Putamen (tissue), 1 donor: ENCODE results near the gene ACIN1.

Experiments used
- DNase-seq: peaks from one replicate; pipeline ENCODE4 v3.0.0-alpha.2; 2016; ENCODE audit warnings: low spot score

The ACIN1 gene

DNA sequence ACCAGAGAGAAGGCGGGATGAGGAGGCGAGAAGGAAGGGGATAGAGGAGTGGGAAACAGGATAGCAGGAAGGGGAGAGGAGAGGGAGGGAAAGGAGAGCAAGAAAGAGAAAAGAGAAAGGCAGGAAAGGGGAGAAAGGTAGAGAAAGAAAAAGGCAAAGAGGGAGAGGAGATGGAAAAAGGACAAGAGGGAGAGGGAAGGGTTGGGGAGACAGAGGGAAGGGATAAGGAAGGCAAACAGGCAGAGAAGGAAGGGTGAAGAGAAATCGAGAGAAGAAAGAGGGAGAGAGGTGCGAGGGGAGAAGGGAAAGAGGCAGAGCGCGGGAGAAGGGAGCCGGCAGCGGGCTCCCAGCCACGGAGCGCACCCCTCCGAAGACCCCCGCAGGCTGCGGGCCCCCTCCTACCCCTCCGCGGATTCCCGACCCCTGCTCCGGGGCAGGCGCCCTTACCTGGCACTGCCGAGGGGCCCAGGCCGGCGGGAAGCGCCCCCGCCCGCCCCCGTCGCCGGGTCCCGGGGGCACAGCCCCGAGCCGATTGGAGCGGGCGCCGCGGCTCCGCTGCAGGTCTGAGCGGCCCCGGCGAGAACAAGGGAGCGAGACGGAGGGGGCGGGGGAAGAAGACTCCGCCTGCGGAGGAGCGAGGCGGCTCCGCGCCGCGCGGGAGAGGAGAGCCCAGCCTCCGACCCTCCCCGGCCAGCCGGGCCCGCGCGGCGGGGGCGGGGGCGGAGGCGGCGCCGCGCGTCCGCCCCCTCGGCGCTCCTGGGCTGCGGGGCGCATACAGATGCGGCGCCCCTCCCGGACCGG lies 37.8 kb downstream of the ACIN1 start, which contains the start of gene CDH24:
TSS of gene CDH24 (minus strand) at position 565 of the 801 bp plus-strand sequence. CDS start 1,787 bp downstream, outside the sequence.
- no peak for DNase-seq

DNA sequence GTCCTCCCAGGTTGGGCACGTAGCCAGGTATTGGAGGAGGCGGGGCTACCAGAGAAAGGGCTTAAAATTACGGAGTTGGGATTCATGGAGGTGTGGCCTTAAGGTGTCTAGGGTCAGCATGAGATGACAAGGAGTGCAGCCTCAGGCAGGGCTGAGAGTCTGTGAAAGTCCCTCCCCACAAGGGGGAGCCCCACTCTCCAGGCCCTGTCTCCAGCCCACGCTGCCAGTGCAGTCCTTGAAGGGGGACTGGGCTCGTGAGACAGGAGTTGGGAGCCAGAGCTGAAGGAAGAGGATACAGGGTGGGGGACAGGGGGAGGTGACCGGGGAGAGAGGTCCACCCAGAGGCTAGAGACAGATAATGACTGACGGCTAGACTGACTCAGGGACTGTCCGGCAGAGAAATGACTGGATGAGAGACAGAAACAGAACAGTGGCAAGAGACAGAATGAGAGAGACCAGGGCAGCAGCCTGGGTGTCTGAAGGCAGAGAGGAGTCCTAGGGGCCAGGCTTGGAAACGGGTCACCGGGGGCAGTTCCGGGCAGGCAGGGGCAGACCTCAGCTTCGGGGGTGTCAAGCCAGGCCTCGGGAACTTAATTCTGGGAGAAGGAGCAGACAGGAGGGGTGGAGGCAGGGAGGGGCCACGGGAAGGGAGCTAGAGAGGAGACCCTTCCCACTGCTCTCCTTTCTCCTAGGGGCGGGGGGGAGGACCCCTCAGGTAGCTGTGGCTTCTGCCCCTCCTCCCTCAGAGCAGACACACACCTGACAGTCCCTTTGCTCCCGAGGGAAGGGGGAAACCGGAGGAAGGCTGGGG lies 38.6 kb downstream of the ACIN1 start:
- DNase-seq, result no peak

DNA sequence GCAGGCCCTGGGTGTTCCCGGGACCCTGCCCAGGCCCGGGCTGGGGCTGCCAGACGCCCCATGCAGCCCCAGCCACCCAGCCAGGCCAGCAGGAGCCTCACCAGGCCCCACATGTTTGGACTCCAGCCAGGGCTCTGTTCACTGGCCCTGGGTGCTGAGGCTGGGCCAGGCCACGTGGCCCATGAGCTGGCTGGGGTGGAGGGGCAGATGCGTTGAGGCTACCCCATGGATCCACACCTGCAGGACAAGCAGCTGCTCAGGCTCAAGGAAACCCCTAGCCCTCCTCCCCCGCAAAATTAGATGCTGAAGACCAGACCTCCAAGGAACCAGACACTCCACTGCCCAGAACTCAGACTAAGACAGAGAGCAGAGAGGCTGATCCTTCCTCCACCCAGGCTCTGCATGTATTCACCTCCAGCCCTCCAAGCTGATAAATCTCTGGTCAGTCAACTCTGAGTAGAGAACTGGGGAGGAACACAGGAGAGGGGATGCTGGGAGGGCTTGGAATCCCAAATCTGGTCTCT lies 39.3 kb downstream of the ACIN1 start:
- DNase-seq, result no peak

DNA sequence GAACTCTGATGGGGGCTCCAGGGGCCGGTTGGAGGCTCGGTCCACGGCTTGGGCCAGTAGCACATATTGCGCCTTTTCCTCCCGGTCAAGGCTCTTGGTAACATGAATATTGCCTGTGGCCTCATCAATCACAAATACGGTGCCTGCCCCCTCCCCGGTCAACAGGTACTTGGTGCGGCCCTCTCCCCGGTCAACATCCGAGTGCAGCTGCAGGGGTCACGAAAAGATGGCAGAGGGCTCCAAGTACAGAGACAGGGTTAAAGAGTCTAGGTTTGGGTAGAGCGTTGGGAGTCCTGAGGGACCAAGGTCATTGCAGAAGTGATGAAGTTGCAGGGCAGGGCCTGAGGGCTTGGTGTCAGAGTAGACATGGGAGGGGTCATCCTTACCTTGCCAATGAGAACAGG lies 39.8 kb downstream of the ACIN1 start:
- no peak for DNase-seq

DNA sequence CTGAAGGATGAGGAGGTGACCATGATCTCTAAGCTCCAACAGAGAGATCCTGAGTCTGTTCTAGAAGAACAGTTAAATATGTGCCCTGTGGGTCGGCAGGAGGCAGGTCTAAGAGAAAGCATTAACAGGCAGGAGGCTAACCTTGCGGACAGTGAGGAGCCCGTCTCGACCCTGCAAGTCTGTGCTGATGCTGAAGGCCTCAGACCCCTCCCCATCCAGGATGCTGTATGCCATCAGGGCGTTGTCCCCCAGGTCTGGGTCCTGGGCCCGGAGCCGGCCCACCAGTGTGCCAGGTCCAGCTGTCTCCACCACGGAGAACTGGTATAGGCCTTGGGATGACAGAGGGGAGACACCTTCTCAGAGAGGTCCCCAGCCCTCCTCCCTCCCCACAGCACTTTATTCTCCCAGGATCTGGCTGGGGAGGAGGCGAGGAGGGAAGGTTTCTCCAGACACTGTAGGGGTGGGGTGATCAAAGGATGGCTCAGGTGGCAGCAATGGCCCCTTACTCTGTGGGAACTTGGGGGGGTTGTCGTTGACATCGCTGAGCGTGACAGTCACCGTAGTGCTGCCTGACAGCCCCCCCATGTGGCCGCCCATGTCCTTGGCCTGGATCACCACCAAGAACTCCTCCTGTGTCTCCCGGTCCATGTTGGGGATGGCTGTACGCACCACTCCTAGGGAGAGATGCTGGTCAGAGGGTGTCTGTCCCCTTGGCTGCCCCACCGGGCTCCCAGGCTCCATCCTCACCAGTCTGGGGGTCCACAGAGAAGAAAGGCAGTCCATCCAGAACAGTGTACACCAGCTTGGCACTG lies 40.7 kb downstream of the ACIN1 start:
- no peak for DNase-seq

DNA sequence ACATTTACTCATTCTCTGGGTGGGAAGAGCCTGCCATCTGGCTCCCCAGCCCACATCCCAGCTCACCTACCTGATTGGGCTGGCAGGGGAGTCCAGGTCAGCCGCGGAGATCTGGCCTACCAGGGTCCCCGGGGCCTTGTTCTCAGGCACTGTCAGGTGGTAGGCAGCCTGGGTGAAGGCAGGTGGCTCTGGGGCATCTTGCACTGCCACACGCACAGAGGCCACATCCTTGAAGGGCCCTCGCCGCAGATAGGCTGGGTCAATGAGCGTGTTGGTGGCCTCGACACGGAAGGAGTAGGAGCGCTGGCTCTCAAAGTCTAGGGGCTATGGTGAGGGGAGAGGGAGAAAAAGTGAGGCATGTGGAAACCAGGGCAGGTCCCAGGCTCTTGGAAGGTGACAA lies 41.5 kb downstream of the ACIN1 start:
- no peak for DNase-seq

DNA sequence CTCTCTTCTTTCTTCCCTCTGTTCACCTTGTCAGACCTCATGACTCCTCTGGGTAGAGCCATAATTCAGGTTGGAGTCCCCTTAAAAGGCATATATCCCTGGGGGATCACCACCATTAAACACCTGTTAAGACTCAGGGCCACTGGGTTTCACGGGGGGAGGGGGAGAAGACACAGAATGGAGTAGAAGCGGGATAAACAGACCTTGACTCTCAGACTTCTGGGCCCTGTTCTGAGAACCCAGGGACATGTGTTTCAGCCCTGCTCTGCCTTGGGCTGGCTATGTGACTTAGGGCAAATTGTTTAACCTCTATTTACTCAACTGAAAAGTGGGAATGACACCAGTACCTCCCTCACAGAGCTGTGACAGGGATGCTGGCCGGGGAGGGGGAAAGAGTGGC lies 42.3 kb downstream of the ACIN1 start:
- DNase-seq, result no peak

DNA sequence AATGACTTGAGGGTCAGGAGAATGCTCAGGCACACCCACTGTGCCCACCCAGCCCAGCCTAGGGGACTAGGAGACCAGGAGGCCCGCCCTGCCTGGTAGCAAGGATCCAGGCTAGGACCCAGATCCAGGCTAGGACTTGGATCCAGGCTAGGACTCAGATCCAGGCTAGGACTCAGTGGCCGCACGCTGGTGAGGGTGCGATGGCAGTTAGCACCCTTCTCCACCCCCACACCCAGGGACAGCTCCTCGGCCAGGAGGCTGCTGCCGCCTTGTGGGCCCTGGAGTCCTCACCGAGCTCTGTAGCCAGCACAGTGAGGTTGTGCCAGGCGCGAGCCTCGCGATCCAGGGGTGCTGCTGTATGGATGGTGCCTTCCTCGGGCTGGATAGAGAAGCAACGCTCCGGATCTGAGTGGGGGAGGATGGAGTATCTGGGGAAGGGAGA lies 42.7 kb downstream of the ACIN1 start:
- DNase-seq, result no peak

DNA sequence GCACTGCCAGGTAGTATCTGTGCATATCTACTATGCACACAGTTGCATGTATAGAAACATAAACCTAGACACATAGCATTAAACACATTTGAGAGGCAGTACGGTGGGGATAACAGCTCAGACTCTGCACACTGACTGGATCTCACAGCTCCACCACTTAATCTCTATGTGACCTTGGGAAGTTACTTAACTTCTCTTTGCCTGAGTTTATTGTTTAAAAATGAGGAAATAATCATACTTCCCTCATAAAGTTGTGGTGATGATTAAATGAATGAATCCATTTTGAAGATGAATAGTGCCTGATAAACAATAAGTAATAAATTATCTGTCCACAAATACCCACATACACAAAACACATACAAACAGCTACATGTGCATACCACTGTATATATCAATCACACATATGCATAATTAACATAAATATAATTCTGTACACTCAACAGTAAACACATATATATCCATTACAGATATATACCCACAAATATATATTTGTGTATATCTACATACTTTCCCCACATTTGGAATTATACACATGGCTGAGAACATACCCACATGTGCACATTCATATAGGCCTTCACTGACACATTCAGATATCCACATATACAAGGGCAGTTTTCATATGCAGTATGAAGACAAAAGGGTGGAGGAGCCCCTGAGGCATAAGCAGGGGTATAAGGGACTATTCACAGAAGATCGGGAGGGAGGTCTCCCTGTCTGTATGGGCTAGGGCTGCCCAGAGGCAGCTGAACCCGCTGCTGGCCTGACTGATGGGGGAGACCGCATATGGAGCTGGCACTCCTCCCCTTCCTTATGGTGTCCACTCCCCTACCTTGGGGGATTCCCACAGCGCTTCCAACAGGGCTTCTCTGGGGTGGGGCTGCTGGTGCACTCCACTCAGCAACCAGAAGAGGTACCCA lies 43.5 kb downstream of the ACIN1 start:
- DNase-seq, result no peak

DNA sequence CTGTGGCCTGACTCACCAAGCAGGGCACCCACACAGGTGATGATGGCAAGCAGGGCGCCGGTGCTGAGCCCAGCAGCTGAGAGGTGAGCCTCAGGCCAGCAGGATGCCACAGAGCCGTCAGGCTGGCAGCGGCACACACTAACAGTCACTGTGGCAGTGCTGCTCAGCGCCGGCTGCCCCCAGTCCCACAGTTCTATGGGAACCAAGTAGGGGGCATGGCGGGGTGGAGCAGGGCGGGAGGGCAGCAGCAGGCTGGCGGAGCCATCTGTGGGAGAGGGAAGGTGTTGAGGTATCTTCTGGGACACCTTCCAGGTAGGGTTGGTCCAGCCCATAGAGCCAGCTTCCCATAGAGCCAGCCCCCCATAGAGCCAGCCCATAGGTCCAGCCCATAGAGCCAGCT lies 45.9 kb downstream of the ACIN1 start:
- DNase-seq, result no peak

DNA sequence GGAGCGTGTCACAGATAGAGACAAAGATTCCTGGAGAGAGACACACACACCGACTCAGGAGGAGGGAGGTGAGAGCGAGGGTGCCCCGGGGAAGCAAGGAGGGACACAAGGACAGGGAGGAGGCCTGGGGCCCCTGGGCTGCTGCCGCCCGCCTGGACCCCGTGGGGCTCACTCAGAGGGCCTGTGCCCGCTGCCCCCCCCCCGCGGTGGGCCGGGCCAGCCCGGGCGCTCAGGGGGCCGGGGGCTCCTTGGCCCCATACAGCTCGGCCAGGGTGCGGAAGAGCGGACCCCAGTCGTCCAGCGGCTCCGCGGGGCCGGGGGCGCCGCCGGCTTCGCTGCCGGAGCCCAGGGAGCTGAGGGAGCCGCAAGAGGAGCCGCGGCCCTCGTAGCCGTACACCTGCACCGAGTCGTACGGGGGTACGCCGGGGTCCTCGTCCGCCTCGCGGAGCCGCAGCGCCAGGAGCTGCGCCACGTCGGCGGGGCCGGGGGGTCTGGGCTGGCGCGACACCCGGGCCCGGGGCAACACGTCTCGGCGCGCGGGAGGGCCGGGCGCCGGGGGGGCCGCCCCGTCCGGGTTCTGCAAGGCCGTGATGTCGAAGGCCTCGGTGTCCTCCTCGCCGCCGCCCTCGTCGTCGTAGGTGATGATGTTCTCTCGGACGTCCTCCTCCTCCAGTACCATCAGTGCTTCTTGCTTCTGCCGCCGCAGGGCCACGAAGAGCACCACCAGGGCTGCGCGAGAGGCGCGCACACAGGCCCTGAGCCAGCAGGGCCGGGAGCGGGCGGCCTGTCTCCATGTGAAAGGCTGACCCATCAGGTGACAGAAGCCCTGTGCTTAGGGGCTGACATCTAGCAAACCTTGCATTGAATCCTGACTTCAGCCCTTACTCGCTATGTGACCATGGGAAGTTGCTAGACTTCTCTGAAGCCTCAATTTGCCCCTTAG lies 46.9 kb downstream of the ACIN1 start:
- DNase-seq, result no peak

DNA sequence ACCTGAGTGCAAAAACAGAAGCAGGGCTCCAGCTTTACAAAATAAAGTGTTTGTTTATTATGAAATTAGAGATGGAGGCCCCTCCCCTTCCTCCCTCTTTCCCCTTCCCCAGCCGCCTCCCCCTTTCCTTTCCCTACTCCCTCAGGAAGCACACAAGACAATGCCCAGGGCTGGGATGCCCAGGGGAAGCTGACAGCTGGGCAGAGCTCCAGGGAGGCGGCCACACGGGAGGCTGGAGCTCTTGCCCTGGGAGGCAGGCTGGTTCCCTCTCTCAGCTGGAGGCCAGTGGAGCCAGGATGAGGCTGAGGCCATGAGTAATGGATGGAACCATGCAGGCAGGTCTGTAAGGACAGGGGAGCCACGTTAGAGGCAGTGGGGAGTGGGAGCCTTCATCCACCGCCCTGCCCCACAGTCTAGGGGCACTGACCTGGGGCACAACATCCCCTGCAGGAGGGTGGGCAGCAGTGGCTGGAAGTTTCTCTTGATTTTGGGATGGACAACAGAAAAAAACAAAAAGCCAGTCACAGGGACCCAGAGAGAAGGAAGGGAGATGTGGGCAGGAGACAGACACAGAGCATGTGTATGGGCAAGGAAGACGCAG lies 47.8 kb downstream of the ACIN1 start:
- DNase-seq, result no peak

DNA sequence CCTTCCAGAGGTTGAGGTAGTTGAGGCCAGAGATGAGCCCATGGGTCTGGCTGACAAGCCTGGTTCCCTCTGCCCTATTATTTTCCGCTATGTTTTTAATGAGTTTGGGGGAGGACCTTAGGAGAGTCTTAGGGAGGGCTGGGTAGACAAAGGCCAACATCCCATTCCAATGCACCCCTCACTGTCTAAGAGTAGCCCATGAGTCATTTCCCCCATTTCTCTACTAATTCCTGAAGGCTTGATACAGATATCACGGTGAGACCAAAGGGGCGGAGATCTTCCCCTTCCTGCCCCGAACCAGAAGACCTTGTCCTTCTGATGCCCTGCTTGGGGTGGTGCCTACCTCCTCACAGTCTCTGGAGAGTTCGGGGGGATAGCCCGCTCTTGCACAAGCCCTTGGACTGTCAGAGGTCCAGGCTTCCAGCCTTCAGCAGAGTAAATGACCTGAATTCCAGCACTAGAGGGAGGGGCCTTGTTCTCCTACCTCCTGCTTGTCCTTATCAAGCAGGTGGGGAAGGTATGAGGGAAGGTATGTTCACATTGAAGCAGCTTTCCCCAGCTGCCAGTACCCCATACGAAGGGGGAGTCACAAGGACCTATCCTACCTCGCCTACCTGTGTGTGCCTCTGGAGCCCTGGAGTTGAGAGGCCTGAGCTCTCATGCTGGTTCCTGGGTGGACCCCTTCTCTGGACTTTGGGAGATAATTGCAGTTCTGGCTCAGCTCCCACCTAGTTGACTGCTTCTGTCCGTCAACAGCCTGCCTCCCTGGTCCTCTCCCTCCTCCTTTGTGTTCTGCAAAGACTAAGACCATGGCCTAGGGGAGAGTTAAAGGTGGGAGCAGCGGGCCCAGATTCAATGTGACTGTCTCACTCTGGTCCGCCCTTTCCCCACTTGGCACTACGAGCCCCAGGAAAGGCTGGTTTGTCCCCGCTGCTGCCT lies 49.2 kb downstream of the ACIN1 start:
- no peak for DNase-seq

DNA sequence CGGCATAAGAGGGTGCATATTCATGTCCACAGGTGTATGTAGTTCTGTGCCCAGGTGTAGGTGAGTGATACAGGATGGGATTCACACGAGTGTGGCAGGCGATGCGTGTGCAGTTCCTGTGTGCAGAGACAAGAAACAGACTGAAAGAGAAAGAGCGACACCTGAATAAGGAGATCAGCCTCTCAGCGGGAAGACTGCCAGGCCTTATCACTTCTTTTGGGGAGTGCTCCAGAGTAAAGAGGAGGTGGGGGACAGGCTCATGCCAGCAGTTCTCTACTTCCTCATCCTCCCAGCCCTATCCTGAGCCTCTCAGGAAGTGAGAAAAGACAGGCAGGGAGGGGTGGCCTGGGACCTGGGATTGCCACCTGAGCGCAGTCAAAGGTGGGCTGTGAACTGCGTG lies 50.1 kb downstream of the ACIN1 start:
- no peak for DNase-seq

DNA sequence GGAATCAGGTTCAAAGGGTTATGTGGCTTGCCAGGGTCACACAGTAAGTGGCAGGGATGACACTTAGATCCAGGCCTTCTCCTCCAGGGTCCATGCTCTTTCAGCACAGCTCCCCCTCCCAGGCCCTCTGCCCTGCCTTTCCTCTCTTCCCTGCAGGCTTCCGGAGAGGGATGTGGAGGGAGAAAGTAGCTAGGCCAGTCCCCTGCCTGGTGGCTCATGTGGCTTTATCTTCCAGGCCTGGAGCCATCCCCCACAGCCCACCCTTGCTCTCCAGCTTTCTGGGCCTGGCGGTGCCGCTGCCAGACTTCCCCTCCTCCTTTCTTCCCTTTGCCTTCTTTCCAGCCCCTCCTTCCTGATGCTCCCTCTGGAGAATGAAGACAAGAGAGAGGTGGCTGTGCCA lies 51.2 kb downstream of the ACIN1 start:
- DNase-seq, result no peak

DNA sequence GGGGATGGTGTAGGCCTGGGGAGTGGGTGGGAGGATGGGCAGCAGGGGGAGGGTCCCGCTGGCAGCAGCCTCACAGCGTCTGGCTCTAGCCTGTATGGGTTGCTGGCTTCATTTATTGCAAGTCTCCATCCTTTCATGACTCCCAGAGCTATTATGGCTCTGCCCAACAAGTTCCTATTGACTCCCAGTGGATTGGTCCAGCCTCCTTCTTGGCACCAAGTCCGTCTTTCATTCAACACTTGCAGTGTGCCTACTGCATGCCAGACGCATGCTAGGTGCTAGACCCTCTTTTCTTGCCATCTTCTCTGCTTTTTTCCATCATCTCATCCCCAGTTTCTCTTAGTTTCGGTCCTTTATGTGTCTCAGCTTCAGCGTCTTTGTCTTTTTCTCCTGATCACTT lies 51.8 kb downstream of the ACIN1 start:
- no peak for DNase-seq

DNA sequence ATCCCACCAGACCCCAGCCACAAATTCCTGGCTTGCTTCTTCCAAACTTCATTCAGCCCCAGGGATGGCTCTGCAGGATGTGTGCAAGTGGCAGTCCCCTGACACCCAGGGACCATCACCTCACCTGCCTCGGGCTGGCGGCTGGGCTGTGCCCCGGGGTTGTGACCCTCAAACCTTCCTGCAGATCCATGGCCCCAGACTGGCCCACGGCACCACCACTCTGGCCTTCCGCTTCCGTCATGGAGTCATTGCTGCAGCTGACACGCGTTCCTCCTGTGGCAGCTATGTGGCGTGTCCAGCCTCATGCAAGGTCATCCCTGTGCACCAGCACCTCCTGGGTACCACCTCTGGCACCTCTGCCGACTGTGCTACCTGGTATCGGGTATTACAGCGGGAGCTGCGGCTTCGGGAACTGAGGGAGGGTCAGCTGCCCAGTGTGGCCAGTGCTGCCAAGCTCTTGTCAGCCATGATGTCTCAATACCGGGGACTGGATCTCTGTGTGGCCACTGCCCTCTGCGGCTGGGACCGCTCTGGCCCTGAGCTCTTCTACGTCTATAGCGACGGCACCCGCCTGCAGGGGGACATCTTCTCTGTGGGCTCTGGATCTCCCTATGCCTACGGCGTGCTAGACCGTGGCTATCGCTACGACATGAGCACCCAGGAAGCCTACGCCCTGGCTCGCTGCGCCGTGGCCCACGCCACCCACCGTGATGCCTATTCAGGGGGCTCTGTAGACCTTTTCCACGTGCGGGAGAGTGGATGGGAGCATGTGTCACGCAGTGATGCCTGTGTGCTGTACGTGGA lies 52.6 kb downstream of the ACIN1 start, which contains the start of gene PSMB11:
TSS of gene PSMB11 (plus strand) at position 51 of the 804 bp plus-strand sequence. CDS start at position 65, 14 bp downstream.
- DNase-seq, result no peak
